ENCODE measurements around the gene ATAD5. TPM values are rescaled to one million over a fixed set of nuclear protein-coding genes. Genes with fewer than 3 reads are reported as not detected.
A peak's percentile ranks its signal among the peaks of the same experiment; 100 is the strongest.

ATAD5 gene
- total RNA-seq, 1 donor from 2014 or later: 1.6 TPM

DNA sequence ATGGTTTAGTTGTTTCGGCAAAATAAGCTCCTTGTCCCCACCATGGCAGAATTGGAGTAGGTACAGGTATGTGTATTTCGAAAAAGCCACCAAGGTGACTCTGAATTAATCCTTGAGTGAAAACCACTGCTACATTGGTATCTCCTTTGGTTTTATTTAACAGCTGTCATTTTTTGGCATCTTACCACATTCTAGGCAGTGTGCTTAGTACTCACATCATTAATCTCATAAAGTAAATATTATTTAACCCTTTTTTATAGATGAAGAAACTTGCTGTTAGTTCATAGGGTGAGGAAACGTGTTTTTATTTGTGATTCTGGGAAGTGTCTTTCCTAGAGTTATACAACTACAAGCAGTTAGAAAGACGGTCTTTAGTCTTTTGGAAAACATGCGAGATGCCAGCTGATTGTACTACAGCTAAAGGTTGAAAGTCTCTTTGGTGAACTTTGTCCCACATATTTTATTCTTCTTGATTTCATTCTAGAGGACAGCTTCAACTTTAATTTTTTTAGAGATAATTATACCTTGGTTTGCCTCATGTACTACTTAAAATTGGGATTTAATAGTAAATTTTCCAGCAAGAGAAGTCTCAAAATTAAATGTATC lies 6.5 kb downstream of the ATAD5 start:
- Histone ChIP-seq H3K36me3 (no peaks in the 10 kb centered on the region), H3K9me3 (no peaks in the 10 kb centered on the region), H3K27ac (no peak overlapping the region), H3K4me3 (no peak overlapping the region), H3K27me3 (ENCODE audit: low read depth) (no peaks in the 10 kb centered on the region), H3K4me1 (no peaks in the 10 kb centered on the region)
- DNase-seq: no peak
- no peak for ATAC-seq
- TF ChIP-seq CTCF (IDR thresholded peaks at IDR 0.05): no peak
- intact Hi-C loops (cut with DNase I): no loop called here

DNA sequence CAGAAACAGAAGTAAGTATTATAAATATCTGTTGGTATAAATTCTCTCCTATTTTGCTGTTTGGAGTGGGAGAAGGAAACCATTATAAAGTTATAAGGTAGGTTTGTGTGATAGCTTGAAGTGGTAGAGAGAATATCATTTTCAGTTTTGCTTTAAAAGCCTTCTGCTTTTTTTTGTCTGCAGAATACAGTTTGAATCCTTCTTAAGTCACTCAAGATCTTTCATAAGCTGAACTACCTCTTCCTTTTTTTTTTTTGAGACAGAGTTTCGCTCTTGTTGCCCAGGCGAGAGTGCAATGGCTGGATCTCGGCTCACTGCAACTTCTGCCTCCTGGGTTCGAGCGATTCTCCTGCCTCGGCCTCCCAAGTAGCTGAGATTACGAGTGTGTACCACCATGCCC lies 9.0 kb downstream of the ATAD5 start:
- no peak for TF ChIP-seq CTCF (IDR thresholded peaks at IDR 0.05)
- peak; percentile 36 to 51 for ATAC-seq
- no peaks in the 10 kb centered on the region for H3K4me1 ChIP-seq
- no peak for DNase-seq
- peak overlapping the region; percentile 60 for H3K27ac ChIP-seq
- intact Hi-C loops (cut with DNase I): no loop called here
- no peaks in the 10 kb centered on the region for H3K27me3 ChIP-seq (ENCODE audit: low read depth)
- H3K36me3 ChIP-seq: no peaks in the 10 kb centered on the region
- no peaks in the 10 kb centered on the region for H3K9me3 ChIP-seq
- H3K4me3 ChIP-seq: peak overlapping the region; percentile 35

- Histone ChIP-seq H3K27me3 (ENCODE audit: low read depth) (no peaks in the 10 kb centered on the region), H3K36me3 (no peaks in the 10 kb centered on the region), H3K27ac (no peak overlapping the region), H3K4me3 (no peak overlapping the region), H3K4me1 (no peaks in the 10 kb centered on the region), H3K9me3 (no peaks in the 10 kb centered on the region)
- DNase-seq (no peak), ATAC-seq (no peak)
- intact Hi-C loops (cut with DNase I): no loop called here
- no peak for TF ChIP-seq CTCF (IDR thresholded peaks at IDR 0.05)
Observed at GRCh38 chr17:30848021-30848420, 16.3 kb downstream of the ATAD5 start.

- Histone ChIP-seq H3K4me1 (no peaks in the 10 kb centered on the region), H3K27me3 (ENCODE audit: low read depth) (no peaks in the 10 kb centered on the region), H3K27ac (no peak overlapping the region), H3K9me3 (no peaks in the 10 kb centered on the region), H3K36me3 (no peaks in the 10 kb centered on the region), H3K4me3 (no peak overlapping the region)
- intact Hi-C loops (cut with DNase I): no loop called here
- no peak for TF ChIP-seq CTCF (IDR thresholded peaks at IDR 0.05)
- no peak for DNase-seq
- no peak for ATAC-seq
Observed at GRCh38 chr17:30854146-30854545, 22.4 kb downstream of the ATAD5 start.

GRCh38 chr17:30858556-30859250 lies 26.9 kb downstream of the ATAD5 start:
- no peak overlapping the region for H3K4me3 ChIP-seq
- H3K27me3 ChIP-seq (ENCODE audit: low read depth): no peaks in the 10 kb centered on the region
- TF ChIP-seq CTCF (IDR thresholded peaks at IDR 0.05): no peak
- H3K9me3 ChIP-seq: no peaks in the 10 kb centered on the region
- DNase-seq (no peak), ATAC-seq (no peak)
- H3K4me1 ChIP-seq: no peaks in the 10 kb centered on the region
- H3K27ac ChIP-seq: no peak overlapping the region
- peaks cover 4% of the 10 kb centered on the region for H3K36me3 ChIP-seq
- intact Hi-C loops (cut with DNase I): no loop called here

Data from lower lobe of right lung (tissue), 2 donors.